Left ventricle myocardium inferior (tissue), 1 donor: ENCODE data around the gene CA9. TPM values are rescaled to one million over a fixed set of nuclear protein-coding genes. Genes with fewer than 3 reads are reported as not detected.

Experiments
- DNase-seq: peaks from one replicate; pipeline ENCODE4 v3.0.0-alpha.2; 2020
- H3K27ac ChIP-seq: fragments of 200-600 bp; replicated peaks from 2 replicates; pipeline ENCODE4 v1.8.0; 2021
- H3K27me3 ChIP-seq: fragments of 200-600 bp; 2 replicates; pipeline ENCODE4 v1.8.0; 2021; ENCODE audit warnings: low read depth
- H3K36me3 ChIP-seq: fragments of 200-600 bp; 2 replicates; pipeline ENCODE4 v1.8.0; 2021
- H3K4me1 ChIP-seq: fragments of 200-600 bp; 2 replicates; pipeline ENCODE4 v1.8.0; 2021
- H3K4me3 ChIP-seq: fragments of 200-600 bp; 2 replicates; pipeline ENCODE4 v1.8.0; 2021; ENCODE audit warnings: mild to moderate bottlenecking, moderate library complexity
- H3K9me3 ChIP-seq: fragments of 200-600 bp; replicated peaks from 2 replicates; pipeline ENCODE4 v1.8.0; 2021
- CTCF ChIP-seq: fragments of 200-600 bp; IDR thresholded peaks from 2 replicates; pipeline ENCODE4 v1.8.0; 2021; ENCODE audit warnings: antibody characterized with exemption, mild to moderate bottlenecking, borderline replicate concordance
- intact Hi-C: fragments of 100-400 bp; cut with micrococcal nuclease; formaldehyde crosslinking; loops from one replicate; pipeline ENCODE4 v1.11.0; 2022
- total RNA-seq: library from RNA; stranded (reverse); fragmentation: NEBNext Ultra II Directional; extraction: Animal tissue kit (Norgen Biotek cat#: 25700); gene quantifications from one replicate; pipeline ENCODE4 v1.2.1, GENCODE V29; 2021
- donor health status: DM: no; HTN: yes; CAD: no; lungs with severe emphysema.

CA9 gene
- total RNA-seq, 1 donor from 2014 or later: not detected

GRCh38 chr9:35695943-35696401 lies 22.2 kb downstream of the CA9 start:
- no peaks in the 10 kb centered on the region for H3K9me3 ChIP-seq
- peak overlapping the region; percentile 54 for H3K27ac ChIP-seq
- no peak for TF ChIP-seq CTCF
- intact Hi-C loops: no loop called here
- peaks cover 55% of the 10 kb centered on the region for H3K36me3 ChIP-seq
- DNase-seq: no peak
- H3K4me1 ChIP-seq: peaks cover 33% of the 10 kb centered on the region
- H3K4me3 ChIP-seq: no peak overlapping the region
- H3K27me3 ChIP-seq: no peaks in the 10 kb centered on the region

GRCh38 chr9:35696520-35697215 lies 22.9 kb downstream of the CA9 start:
- peak overlapping the region; percentile 54 for H3K27ac ChIP-seq
- TF ChIP-seq CTCF: peak; percentile 94
- H3K4me1 ChIP-seq: peaks cover 33% of the 10 kb centered on the region
- H3K36me3 ChIP-seq: peaks cover 62% of the 10 kb centered on the region
- intact Hi-C loops: no loop called here
- peak; percentile 48 for DNase-seq
- no peaks in the 10 kb centered on the region for H3K9me3 ChIP-seq
- no peak overlapping the region for H3K4me3 ChIP-seq
- H3K27me3 ChIP-seq: no peaks in the 10 kb centered on the region

- no peak for TF ChIP-seq CTCF
- no peaks in the 10 kb centered on the region for H3K27me3 ChIP-seq
- H3K4me3 ChIP-seq: no peak overlapping the region
- H3K9me3 ChIP-seq: no peaks in the 10 kb centered on the region
- H3K36me3 ChIP-seq: peaks cover 70% of the 10 kb centered on the region
- DNase-seq: no peak
- peak overlapping the region; percentile 54 for H3K27ac ChIP-seq
- intact Hi-C loops: no loop called here
- H3K4me1 ChIP-seq: peaks cover 35% of the 10 kb centered on the region
These were observed 23.8 kb downstream of the CA9 start for GRCh38 chr9:35697486-35697885.

- no peak for DNase-seq
- no peaks in the 10 kb centered on the region for H3K9me3 ChIP-seq
- intact Hi-C loops: no loop called here
These were observed 24.5 kb downstream of the CA9 start for GRCh38 chr9:35698231-35698630.

GRCh38 chr9:35700031-35700430 lies 26.3 kb downstream of the CA9 start:
- Histone ChIP-seq H3K27me3 (no peaks in the 10 kb centered on the region), H3K9me3 (no peaks in the 10 kb centered on the region), H3K27ac (peak overlapping the region; percentile 72), H3K4me3 (no peak overlapping the region), H3K4me1 (peaks cover 47% of the 10 kb centered on the region), H3K36me3 (peaks cover 96% of the 10 kb centered on the region)
- intact Hi-C loops: no loop called here
- DNase-seq: no peak
- no peak for TF ChIP-seq CTCF

More at GRCh38 chr9:35698231-35698630, 24.5 kb downstream of the CA9 start:
- Histone ChIP-seq H3K4me3 (no peak overlapping the region), H3K4me1 (peaks cover 35% of the 10 kb centered on the region), H3K27me3 (no peaks in the 10 kb centered on the region), H3K27ac (no peak overlapping the region), H3K36me3 (peaks cover 78% of the 10 kb centered on the region)
- no peak for TF ChIP-seq CTCF
